Cardiac muscle cell (in vitro differentiated cells and primary cell): ENCODE measurements around the gene ACOT7. TPM values are rescaled to one million over a fixed set of nuclear protein-coding genes. Genes with fewer than 3 reads are reported as not detected.

Experiments used
- DNase-seq, 2 donors: peaks; one replicate each; pipeline versions ENCODE4 v3.0.0 to v3.0.0-alpha.2; 2010 to 2017; ENCODE audit warnings: low read depth in 1 of 2, low spot score in 1 of 2
- H3K27ac ChIP-seq: fragments of 200-600 bp; sonication (generic); 2 replicates; pipeline ENCODE4 v1.5.1; 2016
- H3K27me3 ChIP-seq: fragments of 200-600 bp; sonication (generic); 2 replicates; pipeline ENCODE4 v1.6.0; 2016; ENCODE audit warnings: control low read depth
- H3K36me3 ChIP-seq: fragments of 200-600 bp; sonication (generic); 2 replicates; pipeline ENCODE4 v1.5.1; 2016; ENCODE audit warnings: control low read depth
- H3K4me1 ChIP-seq: fragments of 200-600 bp; sonication (generic); 2 replicates; pipeline ENCODE4 v1.8.1; 2017; ENCODE audit warnings: low read depth, mild to moderate bottlenecking, mixed run types
- H3K4me3 ChIP-seq: fragments of 200-600 bp; sonication (generic); 2 replicates; pipeline ENCODE4 v1.5.1; 2016; ENCODE audit warnings: mild to moderate bottlenecking
- H3K9me3 ChIP-seq: fragments of 200-600 bp; sonication (generic); 2 replicates; pipeline ENCODE4 v1.5.1; 2017; ENCODE audit warnings: low read depth, mild to moderate bottlenecking, control low read depth
- CTCF ChIP-seq: IDR thresholded peaks from 2 replicates; pipeline ENCODE4 v1.5.1; 2012; ENCODE audit warnings: low read depth, mild to moderate bottlenecking, low read length
- polyA plus RNA-seq: library from polyadenylated mRNA; unstranded; fragments of >200 nt; fragmentation: Nextera tagmentation; extraction: Ambion mirVana; gene quantifications from 2 replicates; pipeline ENCODE4 v1.2.1, GENCODE V29; 2016
- total RNA-seq: library from RNA; depleted of rRNA; stranded (reverse); fragments of >200 nt; gene quantifications from 2 replicates; pipeline ENCODE4 v1.2.3, GENCODE V29; 2016

Gene ACOT7
- total and polyA plus RNA-seq, 2 experiments from 2014 or later, result 11.8 to 51.2 TPM

- H3K27ac ChIP-seq, result no peak overlapping the region
- H3K27me3 ChIP-seq, result peaks cover 16% of the 10 kb centered on the region
- no peaks in the 10 kb centered on the region for H3K9me3 ChIP-seq
- H3K4me1 ChIP-seq, result peaks cover 4% of the 10 kb centered on the region
- TF ChIP-seq CTCF, result no peak
- H3K36me3 ChIP-seq, result no peaks in the 10 kb centered on the region
- peak in 1 of 2 donors; percentile 41 for DNase-seq
- H3K4me3 ChIP-seq, result peak overlapping the region; percentile 54
Observed at GRCh38 chr1:6392809-6393399, 663 bp downstream of the ACOT7 start.

GRCh38 chr1:6391951-6392808, 1.4 kb downstream of the ACOT7 start:
- no peak overlapping the region for H3K27ac ChIP-seq
- no peak for TF ChIP-seq CTCF
- DNase-seq, result no peak
- H3K4me1 ChIP-seq, result peaks cover 4% of the 10 kb centered on the region
- no peaks in the 10 kb centered on the region for H3K36me3 ChIP-seq
- no peaks in the 10 kb centered on the region for H3K9me3 ChIP-seq
- H3K4me3 ChIP-seq, result peak overlapping the region; percentile 54
- peaks cover 16% of the 10 kb centered on the region for H3K27me3 ChIP-seq

- Histone ChIP-seq H3K36me3 (no peaks in the 10 kb centered on the region), H3K4me3 (no peak overlapping the region), H3K27ac (no peak overlapping the region), H3K27me3 (peaks cover 16% of the 10 kb centered on the region), H3K4me1 (peaks cover 4% of the 10 kb centered on the region), H3K9me3 (no peaks in the 10 kb centered on the region)
- no peak for TF ChIP-seq CTCF
- no peak for DNase-seq
Observed at GRCh38 chr1:6389971-6390370, 3.6 kb downstream of the ACOT7 start.

- no peaks in the 10 kb centered on the region for H3K4me1 ChIP-seq
- H3K36me3 ChIP-seq, result no peaks in the 10 kb centered on the region
- H3K27ac ChIP-seq, result no peak overlapping the region
- peaks cover 2% of the 10 kb centered on the region for H3K27me3 ChIP-seq
- H3K4me3 ChIP-seq, result no peak overlapping the region
- peak in 1 of 2 donors; percentile 63 for DNase-seq
- no peaks in the 10 kb centered on the region for H3K9me3 ChIP-seq
- TF ChIP-seq CTCF, result no peak
Observed at GRCh38 chr1:6386371-6386949, 7.1 kb downstream of the ACOT7 start.

- peak; percentile 24 to 91 for DNase-seq
Observed at GRCh38 chr1:6385488-6386191, 7.9 kb downstream of the ACOT7 start.

More at GRCh38 chr1:6385488-6386191, 7.9 kb downstream of the ACOT7 start:
- H3K27me3 ChIP-seq, result no peaks in the 10 kb centered on the region
- no peaks in the 10 kb centered on the region for H3K4me1 ChIP-seq
- no peak for TF ChIP-seq CTCF
- no peak overlapping the region for H3K27ac ChIP-seq
- no peaks in the 10 kb centered on the region for H3K9me3 ChIP-seq
- no peaks in the 10 kb centered on the region for H3K36me3 ChIP-seq
- H3K4me3 ChIP-seq, result no peak overlapping the region
